GM18858 (cell line): Measurements from ENCODE around the gene HOXA7.

Source experiments
- ATAC-seq: cut with Tn5 transposase; IDR thresholded peaks from one replicate; pipeline ENCODE4 v1.9.1; 2021; ENCODE audit not compliant: unreplicated experiment

The HOXA7 gene

GRCh38 chr7:27193335-27194001, 37.0 kb upstream of the HOXA7 start:
- no peak for ATAC-seq

DNA sequence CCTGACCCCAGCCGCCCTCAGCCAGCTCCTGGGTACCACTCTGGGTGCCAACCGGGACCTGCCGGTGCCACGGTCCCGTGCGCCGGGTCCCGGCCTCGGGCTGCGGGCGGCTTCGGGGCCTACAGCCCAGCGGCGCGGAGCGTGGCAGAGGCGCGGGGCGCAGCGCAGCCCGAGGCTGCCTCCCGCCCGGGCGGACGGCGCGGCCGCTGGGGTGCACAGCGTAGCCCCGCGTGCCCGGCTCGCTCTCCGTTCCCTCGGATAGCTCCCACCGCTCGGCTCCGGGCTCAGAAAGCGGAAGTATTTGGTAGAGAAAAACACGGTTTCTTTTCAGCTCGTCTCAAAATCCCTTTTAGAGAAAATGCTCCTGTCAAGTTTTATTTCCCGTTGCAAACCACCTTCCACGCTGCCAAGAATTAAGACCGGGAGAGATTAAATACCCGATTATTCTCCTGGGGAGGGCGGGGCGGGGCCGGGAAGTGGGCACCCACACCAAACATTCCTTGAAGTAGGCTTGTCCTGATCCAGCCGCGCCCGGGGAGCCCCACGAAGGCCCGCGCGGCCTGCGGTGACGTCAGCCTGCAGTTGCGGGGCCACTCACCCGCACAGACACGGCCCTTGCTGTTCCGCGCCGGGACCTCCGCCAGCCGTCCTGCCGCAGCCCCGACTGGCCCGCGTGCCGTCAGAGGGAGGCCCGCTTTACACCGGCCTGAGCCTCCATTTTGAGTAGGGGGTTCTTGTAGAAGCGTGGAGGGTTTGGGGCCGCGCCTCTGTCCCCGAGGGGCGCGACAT, 36.3 kb upstream of the HOXA7 start:
- no peak for ATAC-seq

DNA sequence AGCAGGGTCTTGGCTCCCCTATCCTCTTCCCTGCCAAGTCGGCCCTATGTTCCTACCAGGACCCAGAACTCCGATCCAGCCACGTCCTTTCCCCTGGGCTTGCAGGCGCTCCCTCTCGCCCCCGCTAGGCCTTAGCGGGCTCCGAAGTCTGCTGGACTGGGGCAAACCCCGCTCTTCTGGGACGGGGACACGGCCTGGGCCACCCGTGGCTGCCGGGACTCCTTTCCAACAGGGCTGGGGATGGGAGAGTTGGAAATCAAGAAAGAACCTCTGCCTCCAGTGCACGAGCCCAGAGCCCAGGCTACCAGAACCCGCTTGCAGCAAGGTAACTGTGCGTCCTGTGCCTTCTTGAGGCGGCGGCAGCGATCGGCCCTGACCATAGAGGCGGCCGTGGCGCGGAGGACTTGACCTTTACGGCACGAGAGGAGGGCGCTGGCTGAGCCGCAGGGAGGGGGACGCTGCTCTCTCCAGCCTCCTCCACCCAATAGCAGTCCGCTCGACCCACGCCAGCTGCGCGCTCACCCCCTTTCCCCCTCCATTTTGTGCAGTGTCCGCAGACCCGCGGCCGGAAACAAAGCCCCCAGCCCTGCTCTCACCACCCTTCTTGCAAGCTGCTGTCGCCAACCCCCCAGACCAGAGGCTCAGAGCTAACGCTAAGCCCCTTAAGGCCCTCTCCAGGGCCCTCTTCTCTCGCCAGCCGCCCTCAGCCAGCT, 35.5 kb upstream of the HOXA7 start:
- no peak for ATAC-seq

- ATAC-seq = no peak
Observed at GRCh38 chr7:27191161-27191731, 34.8 kb upstream of the HOXA7 start.

GRCh38 chr7:27189997-27190748, 33.7 kb upstream of the HOXA7 start:
- ATAC-seq = no peak

DNA sequence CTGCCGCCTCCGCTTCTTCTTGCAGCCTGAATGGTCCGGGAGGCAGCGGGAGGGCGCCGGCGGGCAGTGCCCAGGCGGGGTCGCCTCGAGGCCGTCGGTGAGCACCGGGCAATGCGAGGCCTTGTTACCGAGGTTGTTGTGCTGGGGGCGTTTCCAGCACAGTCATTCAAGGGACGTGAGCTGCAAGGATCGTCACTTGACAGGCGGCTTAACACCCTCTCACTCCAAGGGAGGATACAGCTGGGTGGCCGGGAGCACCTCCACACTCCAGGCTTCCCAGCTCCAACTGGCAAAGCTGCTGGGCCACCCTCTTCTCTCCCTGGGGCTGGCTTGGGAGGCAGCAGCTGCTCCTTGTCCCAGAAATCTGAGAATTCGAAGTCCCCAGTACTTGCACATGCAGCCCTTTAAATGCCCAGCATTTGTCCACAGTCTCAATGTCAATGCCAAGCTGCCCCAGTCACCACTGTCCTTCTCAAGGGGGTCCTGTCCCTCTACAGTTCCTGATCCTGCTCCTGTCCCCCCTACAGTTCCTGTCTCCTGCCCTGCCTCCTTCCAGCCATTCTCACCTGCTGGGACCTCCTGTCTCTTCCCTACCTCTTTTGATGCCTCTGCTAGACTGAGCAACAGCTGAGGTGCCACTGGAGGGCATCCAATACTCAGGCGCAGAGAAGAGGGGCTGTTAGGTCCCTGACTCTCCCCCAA, 33.0 kb upstream of the HOXA7 start:
- no peak for ATAC-seq

GRCh38 chr7:27188386-27189294, 32.2 kb upstream of the HOXA7 start:
- ATAC-seq = no peak

DNA sequence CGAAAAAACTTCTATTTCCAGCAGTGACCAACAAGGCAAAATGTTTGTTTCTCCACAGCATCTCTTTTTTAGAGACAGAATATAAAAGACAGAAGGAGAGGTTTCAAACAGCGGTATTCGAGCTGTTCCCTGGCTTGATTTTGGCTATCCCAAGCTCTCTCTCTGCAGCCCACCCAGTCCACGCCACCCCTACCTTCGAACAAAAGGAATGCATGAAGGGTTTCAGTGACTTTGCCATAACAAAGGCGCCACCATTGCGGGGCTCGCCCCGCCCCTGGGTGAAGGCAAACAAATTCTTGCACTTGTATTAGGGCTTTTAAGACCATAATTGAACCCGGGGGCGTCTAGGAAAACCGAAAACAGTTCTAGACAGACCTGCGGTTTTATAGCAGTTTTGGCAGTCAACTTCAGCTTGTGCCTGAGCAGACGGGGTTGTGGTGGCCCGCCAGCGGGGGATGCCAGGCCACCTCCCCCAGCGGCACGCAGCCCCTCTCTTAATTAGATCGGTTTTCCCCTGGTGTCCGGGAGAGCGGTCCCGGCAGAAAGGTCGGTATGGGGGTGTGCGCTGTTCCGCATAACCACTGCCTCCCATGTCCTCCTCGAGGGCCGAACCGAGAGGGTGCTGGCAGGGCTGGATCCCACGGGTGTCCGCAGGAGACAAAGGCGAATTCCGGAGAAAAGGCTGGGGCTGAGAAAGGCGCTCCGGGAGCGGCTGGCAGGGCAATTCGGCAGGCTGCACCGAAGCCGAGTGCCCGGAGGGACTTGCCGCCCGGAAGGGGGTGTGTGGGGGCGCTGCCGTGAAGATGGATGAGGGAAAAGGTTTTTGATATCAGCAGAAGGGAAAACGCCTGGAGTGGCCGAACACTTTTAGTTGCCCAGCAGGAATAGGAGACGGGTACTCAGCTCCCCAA, 31.3 kb upstream of the HOXA7 start:
- no peak for ATAC-seq

GRCh38 chr7:27186668-27187474, 30.4 kb upstream of the HOXA7 start:
- no peak for ATAC-seq

DNA sequence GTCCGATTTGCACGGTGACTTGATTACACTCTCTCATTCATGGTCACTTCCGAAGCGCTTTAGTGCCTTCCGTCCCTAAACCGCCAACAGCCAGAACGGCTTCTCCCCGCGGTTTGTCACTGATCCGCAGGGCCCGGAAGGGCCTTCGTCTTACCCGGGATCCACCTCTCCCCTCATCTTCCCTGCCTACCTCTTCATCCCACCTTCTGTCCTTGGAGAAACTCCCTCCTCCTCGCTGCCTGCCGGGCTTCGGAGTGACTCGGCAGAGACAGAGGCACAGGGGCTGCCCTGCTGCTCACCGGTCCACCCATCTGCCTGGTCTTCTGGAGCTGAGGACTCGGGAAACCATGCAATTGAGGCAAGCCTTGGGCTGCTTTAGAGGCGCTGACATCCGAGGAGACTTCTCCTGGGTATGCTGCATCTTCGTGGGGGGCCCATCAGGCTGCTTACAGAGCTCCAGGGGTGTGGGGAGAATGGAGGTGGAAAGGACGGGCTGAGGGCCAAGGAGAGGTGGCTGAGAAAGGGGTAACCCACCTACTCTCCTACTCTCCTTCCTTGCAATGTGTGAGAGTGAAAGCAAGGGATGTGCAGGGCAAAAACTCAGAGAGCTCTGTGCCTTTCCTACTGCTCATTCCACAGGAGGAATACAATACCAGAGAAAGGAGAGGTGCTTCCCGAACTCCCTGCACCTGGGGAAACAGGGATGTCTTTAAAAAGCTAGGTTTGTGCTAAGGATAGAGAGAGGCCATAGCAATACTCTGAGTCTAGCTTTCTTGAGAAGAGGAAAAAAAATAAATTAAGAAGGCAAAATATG, 29.6 kb upstream of the HOXA7 start:
- no peak for ATAC-seq

- ATAC-seq = no peak
Observed at GRCh38 chr7:27185013-27185853, 28.8 kb upstream of the HOXA7 start, which contains the start of gene HOXA11. TSS of gene HOXA11 (minus strand) at chr7:27185232. CDS start at chr7:27185144, 88 bp downstream.

DNA sequence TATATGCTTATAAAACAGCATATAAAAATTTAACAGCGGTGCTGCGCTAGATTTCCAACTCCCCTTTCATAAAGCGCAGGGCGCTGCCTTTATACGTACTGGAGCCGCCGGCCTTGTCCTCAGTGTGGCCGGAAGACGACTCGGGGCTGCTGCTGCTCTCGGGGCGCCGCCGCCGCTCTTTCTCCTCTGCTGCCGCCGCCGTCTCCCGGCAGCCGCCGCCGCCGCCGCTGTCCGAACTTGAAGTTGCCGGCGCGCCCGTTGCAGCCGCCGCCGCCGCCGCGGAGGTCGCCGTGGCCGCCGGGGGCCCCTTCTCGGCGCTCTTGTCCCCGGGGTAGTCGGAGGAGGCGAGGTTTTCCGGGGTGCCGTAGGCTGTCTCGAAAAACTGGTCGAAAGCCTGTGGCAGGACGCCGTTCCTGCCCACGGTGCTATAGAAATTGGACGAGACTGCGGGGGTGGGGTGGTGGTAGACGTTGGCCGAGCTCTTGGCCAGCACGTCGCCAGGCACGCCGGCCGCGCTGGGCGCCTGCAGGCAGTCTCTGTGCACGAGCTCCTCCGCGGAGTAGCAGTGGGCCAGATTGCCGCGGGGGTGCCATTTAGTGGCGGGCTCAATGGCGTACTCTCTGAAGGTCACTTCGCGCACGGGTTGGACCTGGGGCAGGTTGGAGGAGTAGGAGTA, 28.0 kb upstream of the HOXA7 start:
- ATAC-seq = no peak

DNA sequence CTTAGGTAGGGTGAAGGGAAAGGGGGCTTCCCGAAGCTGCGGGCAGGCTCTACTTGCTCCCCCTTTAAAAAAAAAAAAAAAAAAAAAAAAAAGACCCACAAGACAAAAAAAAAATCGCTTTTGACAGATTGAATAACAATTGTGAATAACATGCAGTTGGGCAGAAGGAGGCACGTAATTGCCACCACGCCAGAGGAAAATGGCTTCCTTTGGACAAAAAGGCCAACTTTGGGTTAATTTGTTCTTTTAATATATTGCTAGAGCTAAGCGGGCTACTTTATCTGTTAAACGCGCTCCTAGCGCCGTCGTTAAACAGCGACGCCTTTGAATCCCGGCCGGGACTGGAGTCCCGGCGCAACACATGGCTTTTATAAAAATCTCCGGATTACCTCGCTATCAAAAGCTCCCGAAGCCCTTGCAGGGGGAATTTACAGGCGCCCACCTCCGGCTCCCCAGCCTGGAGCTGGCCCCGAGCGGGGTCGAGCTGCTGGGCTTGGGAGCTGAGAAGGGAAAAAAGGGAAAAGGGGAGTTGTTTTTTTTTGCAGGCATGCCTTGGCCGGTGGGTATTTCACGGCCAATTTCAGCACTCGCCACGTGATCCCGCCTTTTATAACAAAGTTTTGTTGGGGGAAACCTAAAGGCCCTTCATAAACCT, 27.3 kb upstream of the HOXA7 start:
- ATAC-seq = no peak

- no peak for ATAC-seq
Observed at GRCh38 chr7:27182861-27183681, 26.6 kb upstream of the HOXA7 start.
